Esophagus muscularis mucosa (tissue), 3 donors: ENCODE results near the gene ARHGAP32.

Experiments used
- EP300 ChIP-seq: sonication (generic); formaldehyde crosslinking; IDR thresholded peaks from one replicate; pipeline ENCODE4 v1.6.1; 2017; ENCODE audit warnings: antibody characterized with exemption
- POLR2AphosphoS5 ChIP-seq, 2 donors: sonication (generic); formaldehyde crosslinking; IDR thresholded peaks; one replicate each; pipeline ENCODE4 v1.6.1; 2017; ENCODE audit warnings: antibody characterized with exemption in 2 of 2

DNA sequence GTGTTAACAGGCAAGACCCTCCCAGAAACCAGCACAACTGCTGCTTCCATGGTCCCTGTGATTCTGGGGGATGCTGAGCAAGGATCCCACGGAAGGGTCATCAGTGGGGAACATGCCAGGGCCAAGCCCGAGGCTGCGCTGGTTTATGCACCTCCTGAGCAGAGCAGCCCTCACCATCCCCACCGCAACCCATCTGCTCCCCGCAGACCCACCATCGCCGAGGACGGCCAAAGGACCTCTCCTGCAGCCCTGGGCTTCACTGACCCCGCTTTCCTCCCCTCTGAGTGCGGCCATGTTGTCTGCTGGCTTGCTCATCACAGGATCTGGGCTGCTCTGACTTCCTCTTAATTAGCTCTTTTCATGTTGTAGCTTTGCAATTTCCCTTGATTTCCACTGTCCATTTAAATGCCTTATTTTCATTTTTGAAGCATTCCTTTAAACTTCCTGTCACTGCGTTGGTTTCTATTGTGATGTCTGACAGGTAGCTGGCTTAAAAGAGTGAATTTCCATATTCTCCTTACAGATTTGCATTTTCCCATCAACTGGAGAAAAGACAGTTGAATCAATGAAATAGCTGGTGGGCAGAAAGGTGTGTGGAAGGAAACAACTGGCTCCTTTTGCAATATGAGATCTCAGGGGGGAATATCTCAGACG lies 264.3 kb downstream of the ARHGAP32 start:
- no peak for TF ChIP-seq POLR2AphosphoS5 (IDR thresholded peaks at IDR 0.05)
- no peak for TF ChIP-seq EP300
